Measurements from ENCODE around the gene TIMM29. TPM values are rescaled to one million over a fixed set of nuclear protein-coding genes. Genes with fewer than 3 reads are reported as not detected.

Gene TIMM29
- total RNA-seq, 3 donors from 2014 or later (not counting 1 experiment from before 2014, with no cell fraction given) = 20.7 to 30.9 (median 24.1) TPM

DNA sequence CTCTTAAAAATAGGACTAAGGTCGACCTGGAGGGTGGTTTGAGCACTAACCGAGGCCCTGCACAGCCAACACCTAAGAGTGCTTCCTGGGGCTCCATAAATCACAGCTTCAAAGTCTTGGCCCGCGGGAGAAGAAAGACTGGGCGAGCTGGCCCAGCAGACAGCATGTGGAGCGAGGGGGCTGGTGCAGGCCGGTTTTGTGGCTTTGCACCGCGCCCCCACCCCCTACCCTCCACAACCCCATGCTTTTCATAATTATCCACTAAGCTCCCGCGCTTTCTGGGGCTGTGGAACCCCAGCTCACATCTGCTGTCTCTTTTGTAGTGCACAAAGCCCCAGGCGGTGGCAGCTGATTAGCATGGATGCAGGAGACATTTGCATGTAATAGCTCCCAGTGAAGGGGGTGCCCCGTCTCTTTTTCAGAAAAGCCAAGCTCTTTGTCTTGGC, 40.2 kb upstream of the TIMM29 start:
- Histone ChIP-seq H3K36me3 (ENCODE audit: control insufficient read depth, insufficient read depth, low read length) (no peaks in the 10 kb centered on the region), H3K27ac (ENCODE audit: low read length) (no peak overlapping the region), H3K4me3 (ENCODE audit: low read length) (no peak overlapping the region), H3K9me3 (ENCODE audit: control insufficient read depth, insufficient read depth, low read length) (no peaks in the 10 kb centered on the region), H3K27me3 (ENCODE audit: control insufficient read depth, insufficient read depth, low read length) (no peaks in the 10 kb centered on the region), H3K4me1 (ENCODE audit: control insufficient read depth, insufficient read depth, low read length) (no peaks in the 10 kb centered on the region)
- ATAC-seq (no peak), DNase-seq (no peak)
- Mint-ChIP-seq H3K4me1 (peaks cover 0 to 4% of the 10 kb centered on the region in 2 donors), H3K9me3 (no peaks in the 10 kb centered on the region), H3K36me3 (no peaks in the 10 kb centered on the region), H3K27me3 (ENCODE audit: low read depth in 2 of 2) (no peaks in the 10 kb centered on the region), H3K27ac (no peak overlapping the region), H3K4me3 (no peak overlapping the region)
- intact Hi-C loops (cut with micrococcal nuclease) = no loop called here
- TF ChIP-seq, protein P1, sequence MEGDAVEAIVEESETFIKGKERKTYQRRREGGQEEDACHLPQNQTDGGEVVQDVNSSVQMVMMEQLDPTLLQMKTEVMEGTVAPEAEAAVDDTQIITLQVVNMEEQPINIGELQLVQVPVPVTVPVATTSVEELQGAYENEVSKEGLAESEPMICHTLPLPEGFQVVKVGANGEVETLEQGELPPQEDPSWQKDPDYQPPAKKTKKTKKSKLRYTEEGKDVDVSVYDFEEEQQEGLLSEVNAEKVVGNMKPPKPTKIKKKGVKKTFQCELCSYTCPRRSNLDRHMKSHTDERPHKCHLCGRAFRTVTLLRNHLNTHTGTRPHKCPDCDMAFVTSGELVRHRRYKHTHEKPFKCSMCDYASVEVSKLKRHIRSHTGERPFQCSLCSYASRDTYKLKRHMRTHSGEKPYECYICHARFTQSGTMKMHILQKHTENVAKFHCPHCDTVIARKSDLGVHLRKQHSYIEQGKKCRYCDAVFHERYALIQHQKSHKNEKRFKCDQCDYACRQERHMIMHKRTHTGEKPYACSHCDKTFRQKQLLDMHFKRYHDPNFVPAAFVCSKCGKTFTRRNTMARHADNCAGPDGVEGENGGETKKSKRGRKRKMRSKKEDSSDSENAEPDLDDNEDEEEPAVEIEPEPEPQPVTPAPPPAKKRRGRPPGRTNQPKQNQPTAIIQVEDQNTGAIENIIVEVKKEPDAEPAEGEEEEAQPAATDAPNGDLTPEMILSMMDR (IDR thresholded peaks at IDR 0.05) = no peak
- WGBS (ENCODE audit: insufficient coverage) = 71% methylated on average over 13 of the region's 13 CpGs

DNA sequence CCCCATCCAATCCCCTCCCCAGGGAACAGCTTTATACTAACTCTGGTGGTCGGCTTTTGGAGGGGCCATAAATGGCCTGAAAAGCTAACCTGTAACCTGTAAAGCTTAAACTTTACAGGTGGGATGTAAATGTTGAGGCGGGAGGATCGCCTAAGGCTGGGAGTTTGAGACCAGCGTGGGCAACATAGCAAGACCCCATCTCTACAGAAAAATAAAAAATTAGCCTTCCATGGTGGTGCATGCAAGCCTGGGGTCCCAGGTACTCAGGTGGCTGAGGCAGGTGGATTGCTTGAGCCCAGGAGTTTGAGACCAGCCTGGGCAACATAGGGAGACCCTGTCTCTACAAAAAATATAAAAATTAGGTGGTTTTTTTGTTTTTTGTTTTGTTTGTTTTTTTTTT, 38.7 kb upstream of the TIMM29 start:
- no peaks in the 10 kb centered on the region for H3K36me3 ChIP-seq (ENCODE audit: control insufficient read depth, insufficient read depth, low read length)
- DNase-seq (no peak), ATAC-seq (no peak)
- H3K9me3 Mint-ChIP-seq = no peaks in the 10 kb centered on the region
- peaks cover 0 to 4% of the 10 kb centered on the region in 2 donors for H3K4me1 Mint-ChIP-seq
- no peak overlapping the region for H3K27ac Mint-ChIP-seq
- H3K36me3 Mint-ChIP-seq = no peaks in the 10 kb centered on the region
- H3K27me3 Mint-ChIP-seq (ENCODE audit: low read depth in 2 of 2) = no peaks in the 10 kb centered on the region
- H3K4me1 ChIP-seq (ENCODE audit: control insufficient read depth, insufficient read depth, low read length) = no peaks in the 10 kb centered on the region
- H3K4me3 ChIP-seq (ENCODE audit: low read length) = no peak overlapping the region
- no peak overlapping the region for H3K27ac ChIP-seq (ENCODE audit: low read length)
- WGBS (ENCODE audit: insufficient coverage) = 80% methylated on average over 1 of the region's 4 CpGs
- intact Hi-C loops (cut with micrococcal nuclease) = no loop called here
- no peaks in the 10 kb centered on the region for H3K9me3 ChIP-seq (ENCODE audit: control insufficient read depth, insufficient read depth, low read length)
- no peaks in the 10 kb centered on the region for H3K27me3 ChIP-seq (ENCODE audit: control insufficient read depth, insufficient read depth, low read length)
- TF ChIP-seq, protein P1 (IDR thresholded peaks at IDR 0.05) = no peak
- H3K4me3 Mint-ChIP-seq = no peak overlapping the region

DNA sequence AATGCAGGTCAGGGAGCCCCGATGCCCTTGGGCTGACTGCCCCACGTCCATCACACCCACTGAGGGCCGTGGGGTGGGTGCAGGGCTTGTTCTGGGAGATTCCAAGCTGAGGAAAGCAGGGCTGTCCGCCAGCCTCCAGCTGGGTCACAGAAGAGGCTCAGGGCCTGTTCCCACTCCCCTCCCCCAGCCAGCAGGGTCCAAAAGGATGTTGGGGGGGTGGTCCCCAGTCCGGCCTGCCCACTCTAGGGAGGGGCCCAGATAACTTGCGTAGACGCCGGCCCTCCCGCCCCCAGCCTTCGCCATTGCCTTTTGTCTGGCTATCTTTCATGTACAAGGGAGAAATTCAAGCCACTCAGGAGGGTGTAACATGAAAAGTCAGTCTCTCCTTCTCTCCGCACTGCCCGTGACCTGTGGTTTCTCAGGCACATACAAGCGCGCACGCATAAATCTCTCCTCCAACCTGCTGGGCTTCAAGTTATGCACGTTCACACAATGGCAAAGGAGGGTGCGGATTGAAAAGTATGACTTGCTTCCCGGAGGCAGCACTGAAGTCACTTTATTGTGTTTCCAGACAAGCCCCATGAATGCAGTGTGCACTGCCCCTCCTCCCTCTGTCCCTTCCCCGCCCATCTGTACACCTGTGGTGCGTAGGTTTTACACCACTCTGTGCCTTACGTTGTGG, 37.1 kb upstream of the TIMM29 start:
- Histone ChIP-seq H3K27me3 (ENCODE audit: control insufficient read depth, insufficient read depth, low read length) (no peaks in the 10 kb centered on the region), H3K27ac (ENCODE audit: low read length) (no peak overlapping the region), H3K9me3 (ENCODE audit: control insufficient read depth, insufficient read depth, low read length) (no peaks in the 10 kb centered on the region), H3K36me3 (ENCODE audit: control insufficient read depth, insufficient read depth, low read length) (no peaks in the 10 kb centered on the region), H3K4me1 (ENCODE audit: control insufficient read depth, insufficient read depth, low read length) (no peaks in the 10 kb centered on the region), H3K4me3 (ENCODE audit: low read length) (no peak overlapping the region)
- Mint-ChIP-seq H3K4me3 (no peak overlapping the region), H3K4me1 (peaks cover under 1 to 7% of the 10 kb centered on the region in 2 donors), H3K27ac (no peak overlapping the region), H3K9me3 (no peaks in the 10 kb centered on the region), H3K36me3 (no peaks in the 10 kb centered on the region), H3K27me3 (ENCODE audit: low read depth in 2 of 2) (no peaks in the 10 kb centered on the region)
- TF ChIP-seq, protein P1 (IDR thresholded peaks at IDR 0.05) = no peak
- WGBS (ENCODE audit: insufficient coverage) = 96% methylated on average over 21 of the region's 21 CpGs
- ATAC-seq (no peak), DNase-seq (no peak)
- intact Hi-C loops (cut with micrococcal nuclease) = no loop called here

DNA sequence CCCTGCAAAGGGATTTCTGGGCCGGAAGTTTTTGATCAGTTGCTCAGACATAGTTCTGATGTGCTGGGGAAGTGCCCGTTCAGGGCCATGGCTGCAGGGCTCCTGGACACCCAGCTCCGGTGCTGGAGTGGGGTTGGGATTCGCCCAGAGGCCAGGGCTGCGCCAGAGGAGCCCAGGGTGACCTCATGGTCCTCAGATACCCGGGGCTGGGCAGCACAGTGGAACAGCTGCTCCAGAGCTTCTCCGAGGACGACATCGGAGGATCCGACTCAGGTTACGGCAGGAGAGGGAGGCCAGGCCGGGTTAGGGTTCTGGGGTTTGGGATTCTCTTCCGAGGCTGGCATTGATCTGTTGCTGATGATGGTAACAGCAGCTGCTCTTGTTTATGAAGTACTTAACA, 36.4 kb upstream of the TIMM29 start:
- H3K36me3 ChIP-seq (ENCODE audit: control insufficient read depth, insufficient read depth, low read length) = no peaks in the 10 kb centered on the region
- Mint-ChIP-seq H3K36me3 (no peaks in the 10 kb centered on the region), H3K27ac (no peak overlapping the region), H3K4me3 (no peak overlapping the region), H3K4me1 (peaks cover 7 to 13% of the 10 kb centered on the region in 2 donors), H3K27me3 (ENCODE audit: low read depth in 2 of 2) (no peaks in the 10 kb centered on the region), H3K9me3 (no peaks in the 10 kb centered on the region)
- DNase-seq (no peak), ATAC-seq (no peak)
- TF ChIP-seq, protein P1 (IDR thresholded peaks at IDR 0.05) = no peak
- H3K4me3 ChIP-seq (ENCODE audit: low read length) = no peak overlapping the region
- no peaks in the 10 kb centered on the region for H3K4me1 ChIP-seq (ENCODE audit: control insufficient read depth, insufficient read depth, low read length)
- no peaks in the 10 kb centered on the region for H3K27me3 ChIP-seq (ENCODE audit: control insufficient read depth, insufficient read depth, low read length)
- H3K27ac ChIP-seq (ENCODE audit: low read length) = no peak overlapping the region
- 95% methylated on average over 11 of the region's 13 CpGs for WGBS (ENCODE audit: insufficient coverage)
- intact Hi-C loops (cut with micrococcal nuclease) = no loop called here
- H3K9me3 ChIP-seq (ENCODE audit: control insufficient read depth, insufficient read depth, low read length) = no peaks in the 10 kb centered on the region

All from natural killer cell (primary cell).